A204.1 (cell line): ENCODE measurements around the gene ESRRG.
"Not testable (repeated sequence)": the region's sequence is repeated elsewhere in the genome, so short reads cannot be mapped to it uniquely, and the experiment has no call there.

Experiments
- FAIRE-seq: peaks from 2 replicates; lab custom pipeline; 2012; peaks lifted over from hg19 to GRCh38; lab: Jason Lieb, UNC

The ESRRG gene

DNA sequence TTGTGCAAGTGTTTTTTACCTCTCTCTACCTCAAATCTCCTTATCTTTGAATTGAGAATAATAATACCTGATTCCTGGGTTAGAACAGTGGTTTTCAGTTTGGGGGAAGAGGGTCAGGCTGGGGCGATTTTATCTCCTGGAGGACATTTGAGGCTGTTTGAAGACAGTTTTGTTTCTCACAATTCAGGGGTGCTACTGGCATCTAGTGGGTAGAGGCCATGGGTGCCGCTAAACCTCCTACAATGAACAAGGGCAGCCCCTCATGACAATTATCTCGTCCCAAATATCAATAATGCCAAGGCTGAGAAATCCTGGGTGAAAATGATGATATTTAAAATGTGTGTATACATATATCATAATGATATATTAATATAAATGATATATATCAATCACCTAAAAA lies 160.8 kb downstream of the ESRRG start:
- no peak for FAIRE-seq

GRCh38 chr1:216560527-216560926 lies 162.7 kb downstream of the ESRRG start:
- no peak for FAIRE-seq

- FAIRE-seq, result no peak
These were observed 163.9 kb downstream of the ESRRG start for GRCh38 chr1:216559359-216559758.

GRCh38 chr1:216555653-216556052 lies 167.6 kb downstream of the ESRRG start:
- no peak for FAIRE-seq

GRCh38 chr1:216554934-216555333 lies 168.3 kb downstream of the ESRRG start:
- FAIRE-seq, result no peak

DNA sequence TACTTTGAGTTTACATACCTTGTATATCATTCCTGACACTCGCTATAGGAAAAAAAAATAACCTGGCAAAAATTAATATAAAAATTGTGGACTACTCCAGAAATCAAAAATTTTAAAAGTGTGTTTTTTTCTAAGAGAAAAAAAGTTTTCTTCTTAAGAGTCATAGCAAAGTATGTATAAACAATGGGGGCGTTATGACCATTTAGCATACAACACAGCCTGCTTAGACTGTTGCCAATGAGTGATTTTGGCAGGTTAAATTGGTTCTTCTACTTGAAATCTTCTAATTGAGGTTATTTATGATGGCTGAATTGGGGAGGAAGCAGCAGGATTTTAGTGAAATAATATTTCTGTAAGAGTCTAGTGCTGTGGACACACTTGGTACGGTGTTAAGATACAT lies 169.5 kb downstream of the ESRRG start:
- no peak for FAIRE-seq

- FAIRE-seq, result no peak
These were observed 170.2 kb downstream of the ESRRG start for GRCh38 chr1:216553040-216553439.

GRCh38 chr1:216549796-216550195 lies 173.4 kb downstream of the ESRRG start:
- FAIRE-seq, result no peak

GRCh38 chr1:216542741-216543140 lies 180.5 kb downstream of the ESRRG start:
- no peak for FAIRE-seq

DNA sequence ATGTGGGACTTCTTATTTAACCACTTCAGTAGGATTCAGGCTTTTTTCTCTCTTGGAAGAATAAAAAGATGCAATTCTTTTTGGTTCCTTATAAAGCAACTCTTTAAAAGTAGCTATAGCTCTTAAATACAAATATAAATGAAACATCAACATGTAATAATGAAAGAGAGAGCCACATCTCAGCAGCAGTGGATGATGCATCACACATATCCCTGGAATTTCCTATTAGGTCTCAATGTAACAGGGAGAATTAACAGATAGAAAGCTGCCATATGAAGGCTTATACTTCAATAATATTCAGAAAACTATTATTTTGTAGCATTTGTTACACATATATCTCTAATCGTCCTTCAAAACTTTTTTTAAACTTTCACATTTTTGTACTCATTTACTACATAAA lies 181.0 kb downstream of the ESRRG start:
- no peak for FAIRE-seq

DNA sequence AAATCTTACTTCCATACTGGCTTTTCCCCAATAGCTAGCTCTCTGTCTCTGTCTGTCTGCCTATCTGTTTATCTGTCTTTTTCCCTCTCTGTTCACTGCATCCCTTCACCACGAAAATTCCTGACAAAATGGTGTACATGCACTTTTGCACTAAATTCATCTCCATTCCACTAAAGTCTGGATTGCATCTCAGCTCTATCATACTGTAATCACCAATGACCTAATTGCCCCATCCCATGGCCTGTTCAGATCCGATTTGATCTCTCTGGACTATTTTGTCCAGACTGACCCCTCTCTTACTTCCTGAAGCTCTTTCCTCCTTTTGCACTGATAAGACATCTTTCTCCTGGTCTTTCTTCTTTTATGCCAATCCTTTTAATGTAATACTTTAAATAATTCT lies 187.5 kb downstream of the ESRRG start:
- no peak for FAIRE-seq

DNA sequence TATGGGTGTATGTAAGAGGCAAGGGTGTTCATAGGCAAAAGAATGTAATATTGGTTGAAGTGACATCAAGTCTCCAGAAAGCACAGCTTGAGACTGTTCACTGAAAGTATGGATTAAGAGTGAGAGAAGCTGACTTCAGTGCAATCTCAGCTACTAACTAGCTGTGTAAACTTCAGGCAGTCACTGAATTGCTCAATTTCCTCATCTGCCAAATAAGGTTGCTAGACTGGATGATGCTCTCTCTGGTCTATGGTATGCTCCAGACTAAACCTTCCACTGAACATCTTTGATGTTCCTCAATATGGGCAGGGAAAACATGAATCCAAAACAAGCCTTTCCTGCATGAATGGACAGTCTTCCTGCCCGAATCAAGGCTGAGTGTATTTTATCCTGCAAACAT lies 188.2 kb downstream of the ESRRG start:
- FAIRE-seq, result no peak

GRCh38 chr1:216533776-216534175 lies 189.5 kb downstream of the ESRRG start:
- FAIRE-seq, result no peak

GRCh38 chr1:216532251-216532798 lies 190.9 kb downstream of the ESRRG start:
- FAIRE-seq, result no peak

GRCh38 chr1:216531263-216532239 lies 191.7 kb downstream of the ESRRG start:
- no peak for FAIRE-seq

- not testable (repeated sequence) for FAIRE-seq
These were observed 193.4 kb downstream of the ESRRG start for GRCh38 chr1:216529851-216530250.

DNA sequence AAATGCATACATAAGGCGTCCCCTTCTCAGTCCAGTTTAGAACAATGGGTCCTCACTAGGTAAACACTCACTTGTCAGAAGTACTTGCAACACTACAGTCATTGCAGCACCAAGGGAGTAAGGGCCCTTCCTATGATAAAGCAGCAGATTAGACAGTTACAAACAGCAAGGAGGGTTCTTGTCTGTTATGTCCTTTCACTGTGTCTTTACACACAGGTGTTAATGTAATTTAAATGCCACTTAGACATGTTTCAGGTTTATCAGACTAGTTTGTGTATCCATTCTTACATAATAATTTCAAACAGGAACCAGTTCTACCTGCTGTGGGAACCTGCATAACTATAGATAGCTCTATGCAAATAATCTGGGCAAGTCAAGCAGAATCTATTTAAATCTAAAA lies 194.4 kb downstream of the ESRRG start:
- no peak for FAIRE-seq

DNA sequence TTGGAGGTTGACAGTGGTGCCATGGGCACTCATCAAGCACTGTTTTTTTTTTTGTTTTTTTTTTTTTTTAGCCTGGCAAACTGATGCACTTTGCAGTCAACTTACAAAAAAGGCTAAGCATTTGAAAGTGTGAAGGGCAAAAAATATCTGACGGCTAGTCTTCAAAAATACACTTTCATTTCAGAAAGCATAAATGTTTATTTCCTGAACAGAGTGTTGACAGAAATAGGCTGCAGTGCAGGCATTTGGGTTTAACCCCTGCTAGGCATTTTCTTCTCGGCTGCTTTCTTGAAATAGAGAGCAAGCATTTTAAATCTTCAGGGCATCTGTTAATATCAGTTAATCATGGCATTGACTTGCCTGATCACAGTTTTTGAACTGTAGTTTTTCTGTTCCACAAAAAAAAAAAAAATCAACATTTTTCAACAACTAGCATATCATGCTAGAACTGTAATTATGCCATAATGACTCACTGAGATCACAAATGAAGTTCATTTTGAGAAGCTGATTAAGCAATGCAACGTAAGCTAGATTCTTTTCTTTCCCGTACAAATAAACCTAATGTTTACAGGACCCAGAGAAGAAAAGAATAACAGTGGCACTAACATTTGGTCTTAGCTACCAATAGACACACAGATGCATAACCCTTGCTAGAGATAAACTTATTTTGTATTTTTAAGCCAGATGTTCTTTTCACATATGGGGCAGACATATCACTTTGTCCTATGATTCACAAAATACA lies 199.6 kb downstream of the ESRRG start:
- FAIRE-seq, result no peak

GRCh38 chr1:216523043-216523442 lies 200.2 kb downstream of the ESRRG start:
- FAIRE-seq, result no peak

DNA sequence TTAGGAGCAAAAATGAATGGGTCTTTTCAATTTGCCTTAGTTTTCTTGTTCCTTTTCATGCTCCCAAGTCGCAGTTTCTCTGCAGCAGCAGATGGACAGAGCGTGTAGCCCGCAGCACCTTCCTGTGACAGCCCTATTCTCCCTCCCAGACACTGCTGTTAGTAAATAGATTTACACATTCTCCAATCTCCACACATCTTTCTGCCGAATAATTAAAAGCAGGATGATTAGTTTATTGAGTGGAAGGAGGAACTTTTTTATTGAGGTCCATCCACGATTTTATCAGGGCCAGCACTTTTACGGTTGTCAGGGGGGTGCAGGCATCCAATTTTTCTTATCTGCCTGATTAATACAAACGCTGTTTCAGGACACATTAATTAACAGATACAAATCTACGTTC lies 201.8 kb downstream of the ESRRG start:
- FAIRE-seq, result no peak

GRCh38 chr1:216518844-216519627 lies 204.2 kb downstream of the ESRRG start:
- FAIRE-seq, result no peak

GRCh38 chr1:216502528-216503162 lies 220.6 kb downstream of the ESRRG start:
- FAIRE-seq, result no peak
